Astrocyte of the spinal cord (primary cell): Measurements from ENCODE around the gene SORL1-AS1.

Experiments
- DNase-seq: peaks from one replicate; pipeline ENCODE4 v3.0.0; 2011; ENCODE audit warnings: low read depth, low spot score
- H3K4me3 ChIP-seq: 2 replicates; pipeline ENCODE4 v1.5.1; 2011; ENCODE audit warnings: low read depth, mild to moderate bottlenecking, low read length, moderate library complexity
- in situ Hi-C: cut with HindIII; loops from 2 replicates; pipeline ENCODE4 v1.10.0; 2017; ENCODE audit warnings: low sequenced_read_pairs
- TF ChIP-seq, protein P1 (sequence below): IDR thresholded peaks from 2 replicates; pipeline ENCODE4 v1.5.1; 2012; ENCODE audit warnings: low read depth, mild to moderate bottlenecking, low read length, inconsistent platforms

The SORL1-AS1 gene

GRCh38 chr11:121421149-121421901 lies 31.4 kb downstream of the SORL1-AS1 start:
- TF ChIP-seq, protein P1, sequence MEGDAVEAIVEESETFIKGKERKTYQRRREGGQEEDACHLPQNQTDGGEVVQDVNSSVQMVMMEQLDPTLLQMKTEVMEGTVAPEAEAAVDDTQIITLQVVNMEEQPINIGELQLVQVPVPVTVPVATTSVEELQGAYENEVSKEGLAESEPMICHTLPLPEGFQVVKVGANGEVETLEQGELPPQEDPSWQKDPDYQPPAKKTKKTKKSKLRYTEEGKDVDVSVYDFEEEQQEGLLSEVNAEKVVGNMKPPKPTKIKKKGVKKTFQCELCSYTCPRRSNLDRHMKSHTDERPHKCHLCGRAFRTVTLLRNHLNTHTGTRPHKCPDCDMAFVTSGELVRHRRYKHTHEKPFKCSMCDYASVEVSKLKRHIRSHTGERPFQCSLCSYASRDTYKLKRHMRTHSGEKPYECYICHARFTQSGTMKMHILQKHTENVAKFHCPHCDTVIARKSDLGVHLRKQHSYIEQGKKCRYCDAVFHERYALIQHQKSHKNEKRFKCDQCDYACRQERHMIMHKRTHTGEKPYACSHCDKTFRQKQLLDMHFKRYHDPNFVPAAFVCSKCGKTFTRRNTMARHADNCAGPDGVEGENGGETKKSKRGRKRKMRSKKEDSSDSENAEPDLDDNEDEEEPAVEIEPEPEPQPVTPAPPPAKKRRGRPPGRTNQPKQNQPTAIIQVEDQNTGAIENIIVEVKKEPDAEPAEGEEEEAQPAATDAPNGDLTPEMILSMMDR = no peak
- DNase-seq = no peak
- in situ Hi-C loops = no loop called here
- no peak overlapping the region for H3K4me3 ChIP-seq

GRCh38 chr11:121420398-121420797 lies 32.4 kb downstream of the SORL1-AS1 start:
- TF ChIP-seq, protein P1 = no peak
- no peak for DNase-seq
- H3K4me3 ChIP-seq = no peak overlapping the region
- in situ Hi-C loops = no loop called here

DNA sequence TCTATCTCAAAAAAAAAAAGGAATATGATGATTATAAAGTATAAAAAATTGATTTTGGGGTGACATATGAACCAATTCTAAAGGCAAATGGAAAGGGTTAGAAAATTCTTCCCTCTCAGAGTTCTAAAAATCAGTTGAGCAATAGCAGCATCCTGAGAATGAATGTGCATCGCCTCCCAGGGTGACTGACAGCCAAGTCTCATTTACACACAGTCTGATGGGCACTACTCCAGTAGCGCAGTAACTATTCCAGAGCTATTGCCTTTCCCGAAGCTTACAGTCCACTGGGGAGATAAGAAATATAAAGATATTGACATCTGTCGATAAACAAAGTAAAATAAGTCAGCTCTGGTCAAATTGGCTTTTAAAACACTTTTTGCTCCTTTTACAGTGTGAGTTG lies 32.9 kb downstream of the SORL1-AS1 start:
- in situ Hi-C loops = no loop called here
- DNase-seq = no peak
- TF ChIP-seq, protein P1 = no peak
- H3K4me3 ChIP-seq = no peak overlapping the region

DNA sequence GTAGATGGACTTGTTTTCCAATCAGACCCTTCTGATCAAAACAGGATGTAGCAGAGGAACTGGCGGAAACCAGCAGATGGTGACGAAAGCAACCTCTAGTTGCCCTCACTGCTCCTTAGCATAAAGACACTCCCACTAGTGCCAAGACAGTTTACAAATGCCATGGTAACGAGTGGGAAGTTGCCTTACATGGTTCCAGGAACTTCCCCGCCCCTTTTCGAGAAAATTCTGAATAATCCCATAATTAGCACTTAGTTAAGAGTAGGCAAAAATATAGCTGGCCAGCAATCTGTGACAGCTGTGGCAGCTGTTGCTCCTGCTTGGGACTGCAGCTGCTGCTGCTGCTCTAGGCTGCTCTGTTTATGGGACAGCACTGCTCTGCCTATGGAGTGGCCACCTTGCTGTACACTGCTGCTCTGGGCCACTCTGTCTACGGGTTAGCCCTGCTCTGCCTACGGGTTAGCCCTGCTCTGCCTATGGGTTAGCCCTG lies 34.1 kb downstream of the SORL1-AS1 start:
- in situ Hi-C loops = no loop called here
- DNase-seq = no peak
- TF ChIP-seq, protein P1 = no peak
- H3K4me3 ChIP-seq = no peak overlapping the region

DNA sequence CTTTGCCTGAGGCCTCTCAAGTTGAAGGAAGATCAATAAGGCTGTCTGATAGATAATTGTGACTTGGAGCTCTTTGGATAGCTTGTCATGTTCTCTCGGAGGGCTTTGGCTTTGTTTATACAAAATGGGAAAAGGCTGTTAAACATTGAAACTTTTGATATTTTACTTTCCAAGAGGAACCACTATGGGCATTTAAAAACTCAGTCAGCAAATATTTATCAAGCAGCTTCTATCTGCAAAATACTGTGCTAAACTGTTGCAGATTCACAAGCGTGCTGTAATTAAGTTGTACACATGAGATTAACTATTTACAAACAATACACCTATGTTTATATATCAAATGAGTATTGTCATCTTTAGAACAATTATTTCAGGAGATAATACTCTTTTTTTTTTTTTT lies 35.2 kb downstream of the SORL1-AS1 start:
- no peak for DNase-seq
- H3K4me3 ChIP-seq = no peak overlapping the region
- TF ChIP-seq, protein P1 = no peak
- in situ Hi-C loops = no loop called here

GRCh38 chr11:121417055-121417551 lies 35.7 kb downstream of the SORL1-AS1 start:
- no peak overlapping the region for H3K4me3 ChIP-seq
- TF ChIP-seq, protein P1 = no peak
- in situ Hi-C loops = no loop called here
- peak; percentile 97 for DNase-seq
